K562 (cell line): ENCODE measurements around the gene BAG1. TPM values are rescaled to one million over a fixed set of nuclear protein-coding genes. Genes with fewer than 3 reads are reported as not detected.
A peak's percentile ranks its signal among the peaks of the same experiment; 100 is the strongest.

Experiments
- CREB3 ChIP-seq: fragments of 450-650 bp; conservative IDR thresholded peaks from 2 replicates; pipeline ENCODE4 v1.6.1; 2016; ENCODE audit warnings: missing genetic modification characterization, low read depth, mild to moderate bottlenecking, missing compliant biosample characterization, moderate library complexity
- CSDE1 ChIP-seq, 2 experiments: fragments of 450-650 bp; IDR thresholded peaks; 2 replicates each; pipeline ENCODE4 v1.6.1; 2016; ENCODE audit warnings: mild to moderate bottlenecking in 1 of 2
- ELK1 ChIP-seq: sonication (generic); formaldehyde crosslinking; IDR thresholded peaks from 2 replicates; pipeline ENCODE4 v1.8.1; 2022; ENCODE audit warnings: missing genetic modification reagents
- FOSL1 ChIP-seq: fragments of 200-800 bp; sonication (Bioruptor generic); conservative IDR thresholded peaks from 2 replicates; pipeline ENCODE4 v1.6.1; 2016; ENCODE audit warnings: missing genetic modification characterization, missing compliant biosample characterization
- HDAC2 ChIP-seq: fragments of 450-650 bp; IDR thresholded peaks from 2 replicates; pipeline ENCODE4 v1.6.1; 2016; ENCODE audit warnings: mild to moderate bottlenecking
- HNRNPL ChIP-seq: fragments of 200-400 bp; formaldehyde crosslinking; IDR thresholded peaks from 2 replicates; pipeline ENCODE4 v1.6.1; 2017; ENCODE audit warnings: low read depth, mild to moderate bottlenecking, low read length
- KDM5B ChIP-seq: fragments of 200-600 bp; sonication (generic); IDR thresholded peaks from 2 replicates; pipeline ENCODE4 v1.6.1; 2012; ENCODE audit warnings: low read depth, mild to moderate bottlenecking, moderate library complexity, low read length, control low read depth, inconsistent platforms; ENCODE audit not compliant: insufficient replicate concordance
- L3MBTL2 ChIP-seq: fragments of 450-650 bp; IDR thresholded peaks from 2 replicates; pipeline ENCODE4 v1.6.1; 2016; ENCODE audit warnings: mild to moderate bottlenecking, moderate library complexity
- MTA1 ChIP-seq: fragments of 450-650 bp; IDR thresholded peaks from 2 replicates; pipeline ENCODE4 v1.6.1; 2017; ENCODE audit warnings: borderline replicate concordance
- NFE2 ChIP-seq: IDR thresholded peaks from 2 replicates; pipeline ENCODE4 v1.6.1; 2014; ENCODE audit warnings: antibody characterized with exemption, low read depth
- NKRF ChIP-seq: fragments of 450-650 bp; IDR thresholded peaks from 2 replicates; pipeline ENCODE4 v1.6.1; 2016; ENCODE audit warnings: borderline replicate concordance
- PHB ChIP-seq: fragments of 250-450 bp; sonication (Bioruptor Pico); IDR thresholded peaks from 2 replicates; pipeline ENCODE4 v1.5.0; 2021
- POU5F1 ChIP-seq: fragments of 150-350 bp; IDR thresholded peaks from 2 replicates; pipeline ENCODE4 v1.6.1; 2014; ENCODE audit warnings: borderline replicate concordance, low read length, low read depth, mild to moderate bottlenecking; ENCODE audit not compliant: partially characterized antibody
- RB1 ChIP-seq: fragments of 450-650 bp; IDR thresholded peaks from 2 replicates; pipeline ENCODE4 v1.6.1; 2017; ENCODE audit warnings: low read depth, mild to moderate bottlenecking
- SIN3A ChIP-seq, 2 experiments: fragments of 150-350 bp in 1 of 2; IDR thresholded peaks; 2 replicates each; pipeline ENCODE4 v1.6.1; 2011 to 2016; ENCODE audit warnings: borderline replicate concordance in 2 of 2, low read depth in 2 of 2, low read length in 2 of 2, mild to moderate bottlenecking in 2 of 2, moderate library complexity in 2 of 2; ENCODE audit not compliant: control insufficient read depth in 1 of 2
- SIN3B ChIP-seq: fragments of 450-650 bp; IDR thresholded peaks from 2 replicates; pipeline ENCODE4 v1.6.1; 2017; ENCODE audit warnings: low read depth, mild to moderate bottlenecking, moderate library complexity
- SIRT6 ChIP-seq: IDR thresholded peaks from one replicate; pipeline ENCODE4 v1.6.1; 2012; ENCODE audit warnings: low read depth, mild to moderate bottlenecking, control low read depth, inconsistent platforms, low read length, moderate library complexity
- SNAPC5 ChIP-seq: fragments of 250-450 bp; sonication (Bioruptor Pico); IDR thresholded peaks from 2 replicates; pipeline ENCODE4 v1.8.0; 2021; ENCODE audit warnings: moderate library complexity, mild to moderate bottlenecking, inconsistent platforms
- TAL1 ChIP-seq: fragments of 450-650 bp; IDR thresholded peaks from 2 replicates; pipeline ENCODE4 v1.6.1; 2016; ENCODE audit warnings: mild to moderate bottlenecking
- TBL1XR1 ChIP-seq, 2 experiments: IDR thresholded peaks; 2 replicates each; pipeline ENCODE4 v1.6.1; 2012; ENCODE audit warnings: improper control_type of control experiment in 2 of 2, low read length in 2 of 2, mild to moderate bottlenecking in 1 of 2
- TCF3 ChIP-seq: sonication (generic); formaldehyde crosslinking; IDR thresholded peaks from 2 replicates; pipeline ENCODE4 v1.4.0; 2020; ENCODE audit warnings: mild to moderate bottlenecking, missing genetic modification reagents
- TCFL5 ChIP-seq: fragments of 250-450 bp; sonication (Bioruptor Pico); conservative IDR thresholded peaks from 2 replicates; pipeline ENCODE4 v1.6.1; 2021; ENCODE audit warnings: mild to moderate bottlenecking, moderate library complexity, matching md5 sums
- TGIF2 ChIP-seq: sonication (generic); formaldehyde crosslinking; IDR thresholded peaks from 2 replicates; pipeline ENCODE4 v1.8.1; 2022; ENCODE audit warnings: mild to moderate bottlenecking, missing genetic modification reagents, moderate library complexity
- TRIM28 ChIP-seq: fragments of 450-650 bp; IDR thresholded peaks from 2 replicates; pipeline ENCODE4 v1.6.1; 2017
- ZFP36 ChIP-seq: fragments of 150-350 bp; IDR thresholded peaks from 2 replicates; pipeline ENCODE4 v1.6.1; 2018; ENCODE audit warnings: low read length, low read depth; ENCODE audit not compliant: partially characterized antibody
- ZNF175 ChIP-seq: fragments of 200-800 bp; sonication (Bioruptor generic); IDR thresholded peaks from 2 replicates; pipeline ENCODE4 v1.6.1; 2016; ENCODE audit warnings: low read depth, mild to moderate bottlenecking, missing genetic modification characterization, missing compliant biosample characterization
- ZNF699 ChIP-seq: fragments of 250-450 bp; sonication (Bioruptor Pico); IDR thresholded peaks from 2 replicates; pipeline ENCODE4 v1.8.0; 2021; ENCODE audit warnings: mild to moderate bottlenecking, moderate library complexity; ENCODE audit not compliant: insufficient replicate concordance
- polyA plus RNA-seq, 8 experiments: library from polyadenylated mRNA; depleted of rRNA in 4 of 8; stranded (reverse) in 5 of 8; unstranded in 3 of 8; fragments of >200 nt; fragmentation: Nextera tagmentation in 2 of 8; fragmentation: Illumina TruSeq in 1 of 8; extraction: Ambion mirVana in 2 of 8; extraction: Trizol in 1 of 8; gene quantifications; 2 replicates each; pipeline versions ENCODE4 v1.2.1 to v1.2.3, GENCODE V29; 2011 to 2014; ENCODE audit warnings: inconsistent platforms in 1 of 8, missing spikeins in 1 of 8
- total RNA-seq, 7 experiments: library from RNA; depleted of rRNA in 6 of 7; stranded (reverse); fragments of >200 nt in 6 of 7; fragmentation: Illumina TruSeq in 2 of 7; extraction: Trizol in 2 of 7; gene quantifications; 2 replicates each; pipeline versions ENCODE4 v1.2.1 to v1.2.3, GENCODE V29; 2011 to 2021; ENCODE audit warnings: low replicate concordance in 1 of 7

BAG1 gene
- total and polyA plus RNA-seq, 9 of the 15 experiments (the other 6 are each of a cell fraction or from before 2014, with no cell fraction given): 9.7 to 106 (median 56.9) TPM

- TF ChIP-seq CREB3 (no peak), ELK1 (CRISPR knock-in tag) (no peak), TAL1 (no peak), RB1 (peak; percentile 77), ZNF175 (CRISPR knock-in tag) (no peak), TGIF2 (no peak), TRIM28 (no peak), KDM5B (peak; percentile 50), TCF3 (CRISPR knock-in tag) (no peak), SNAPC5 (CRISPR knock-in tag) (no peak), SIN3A (IDR thresholded peaks at IDR 0.05; ENCODE audit: borderline replicate concordance in 2 of 2, control insufficient read depth in 1 of 2, low read depth in 2 of 2, low read length in 2 of 2) (peak; percentile 6 to 60; a peak in 1 of 4 replicates), ZFP36 (no peak), TCFL5 (CRISPR knock-in tag) (no peak), MTA1 (no peak), NFE2 (no peak), HDAC2 (no peak), SIN3B (no peak; the same call in 1 of the 2 replicates), CSDE1 (IDR thresholded peaks at IDR 0.05) (no peak), HNRNPL (no peak), PHB (CRISPR knock-in tag) (no peak), SIRT6 (no peak), TBL1XR1 (IDR thresholded peaks at IDR 0.05; ENCODE audit: low read length in 2 of 2) (no peak), ZNF699 (CRISPR knock-in tag) (no peak), FOSL1 (tag) (no peak), POU5F1 (no peak), NKRF (no peak), L3MBTL2 (no peak)
Observed at GRCh38 chr9:33264473-33265177, at the start of gene BAG1, which contains the start of gene CHMP5 (continued).
